ENCODE measurements around the gene AK1. TPM values are rescaled to one million over a fixed set of nuclear protein-coding genes. Genes with fewer than 3 reads are reported as not detected.

AK1 gene
- total RNA-seq, 1 experiment from 2014 or later, result 34.4 TPM

- peak; percentile 96 for DNase-seq (ENCODE audit: low spot score)
- Mint-ChIP-seq H3K4me1 (peaks cover 10% of the 10 kb centered on the region), H3K9me3 (no peaks in the 10 kb centered on the region), H3K27me3 (ENCODE audit: low read depth) (no peaks in the 10 kb centered on the region), H3K4me3 (no peak overlapping the region), H3K27ac (no peak overlapping the region; the same call in 1 of the 2 replicates), H3K36me3 (no peaks in the 10 kb centered on the region)
- ChIA-PET POLR2A (interaction anchor here (0.6 to 1.2 kb wide), 9 partner anchors 13 to 418 kb away, joined by 3 to 9 read pairs (median 3); partner anchors contain the start of genes CDK9, FPGS, LRSAM1 and RPL12), CTCF (interaction anchor here (0.6 to 4.2 kb wide), 81 partner anchors 8 to 1784 kb away, joined by 3 to 115 read pairs (median 5); partner anchors contain the start of genes AK1, CDK9, CFAP157 and ENG)
- peak; percentile 89 for ATAC-seq
- TF ChIP-seq RELA (CRISPR knock-in tag; IDR thresholded peaks at IDR 0.05; ENCODE audit: borderline replicate concordance) (no peak), SP1 (CRISPR knock-in tag; conservative IDR thresholded peaks at IDR 0.05) (0 out of 2 replicates have a peak, but pooled peaks have one; percentile 33), CTCF (IDR thresholded peaks at IDR 0.05) (peak; percentile 92), ZNF423 (CRISPR knock-in tag; IDR thresholded peaks at IDR 0.05) (0 out of 2 replicates have a peak, but pooled peaks have one; percentile 42)
- TF ChIP-seq, protein P1, sequence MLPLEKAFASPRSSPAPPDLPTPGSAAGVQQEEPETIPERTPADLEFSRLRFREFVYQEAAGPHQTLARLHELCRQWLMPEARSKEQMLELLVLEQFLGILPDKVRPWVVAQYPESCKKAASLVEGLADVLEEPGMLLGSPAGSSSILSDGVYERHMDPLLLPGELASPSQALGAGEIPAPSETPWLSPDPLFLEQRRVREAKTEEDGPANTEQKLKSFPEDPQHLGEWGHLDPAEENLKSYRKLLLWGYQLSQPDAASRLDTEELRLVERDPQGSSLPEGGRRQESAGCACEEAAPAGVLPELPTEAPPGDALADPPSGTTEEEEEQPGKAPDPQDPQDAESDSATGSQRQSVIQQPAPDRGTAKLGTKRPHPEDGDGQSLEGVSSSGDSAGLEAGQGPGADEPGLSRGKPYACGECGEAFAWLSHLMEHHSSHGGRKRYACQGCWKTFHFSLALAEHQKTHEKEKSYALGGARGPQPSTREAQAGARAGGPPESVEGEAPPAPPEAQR (CRISPR knock-in tag; IDR thresholded peaks at IDR 0.05), result peak; percentile 13; the same call in 1 of the 2 replicates
Measured at GRCh38 chr9:127869310-127870152, 7.9 kb downstream of the AK1 start.

- no peaks in the 10 kb centered on the region for H3K36me3 Mint-ChIP-seq
- H3K27ac Mint-ChIP-seq, result peak overlapping the region; percentile 65
- ATAC-seq, result no peak
- TF ChIP-seq RELA (CRISPR knock-in tag; IDR thresholded peaks at IDR 0.05; ENCODE audit: borderline replicate concordance) (no peak), MXD4 (CRISPR knock-in tag; IDR thresholded peaks at IDR 0.05; ENCODE audit: borderline replicate concordance) (no peak), OVOL2 (CRISPR knock-in tag; IDR thresholded peaks at IDR 0.05; ENCODE audit: borderline replicate concordance) (no peak), NR2C2 (CRISPR knock-in tag; IDR thresholded peaks at IDR 0.05) (no peak), IRF1 (CRISPR knock-in tag; IDR thresholded peaks at IDR 0.05) (no peak), ZNF232 (CRISPR knock-in tag; IDR thresholded peaks at IDR 0.05) (no peak), CDX4 (CRISPR knock-in tag; IDR thresholded peaks at IDR 0.05; ENCODE audit: borderline replicate concordance) (no peak), ERG (CRISPR knock-in tag; IDR thresholded peaks at IDR 0.05) (no peak), ZNF263 (CRISPR knock-in tag; IDR thresholded peaks at IDR 0.05; ENCODE audit: low read depth) (no peak), NFE2L1 (CRISPR knock-in tag; IDR thresholded peaks at IDR 0.05) (no peak), JUN (CRISPR knock-in tag; IDR thresholded peaks at IDR 0.05) (no peak), ZNF512 (CRISPR knock-in tag; IDR thresholded peaks at IDR 0.05; ENCODE audit: borderline replicate concordance) (no peak), CTCF (IDR thresholded peaks at IDR 0.05) (no peak), CBFB (CRISPR knock-in tag; IDR thresholded peaks at IDR 0.05; ENCODE audit: low read depth) (no peak)
- TF ChIP-seq, protein P2, sequence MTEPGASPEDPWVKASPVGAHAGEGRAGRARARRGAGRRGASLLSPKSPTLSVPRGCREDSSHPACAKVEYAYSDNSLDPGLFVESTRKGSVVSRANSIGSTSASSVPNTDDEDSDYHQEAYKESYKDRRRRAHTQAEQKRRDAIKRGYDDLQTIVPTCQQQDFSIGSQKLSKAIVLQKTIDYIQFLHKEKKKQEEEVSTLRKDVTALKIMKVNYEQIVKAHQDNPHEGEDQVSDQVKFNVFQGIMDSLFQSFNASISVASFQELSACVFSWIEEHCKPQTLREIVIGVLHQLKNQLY (CRISPR knock-in tag; IDR thresholded peaks at IDR 0.05), result no peak
- TF ChIP-seq, protein P3, sequence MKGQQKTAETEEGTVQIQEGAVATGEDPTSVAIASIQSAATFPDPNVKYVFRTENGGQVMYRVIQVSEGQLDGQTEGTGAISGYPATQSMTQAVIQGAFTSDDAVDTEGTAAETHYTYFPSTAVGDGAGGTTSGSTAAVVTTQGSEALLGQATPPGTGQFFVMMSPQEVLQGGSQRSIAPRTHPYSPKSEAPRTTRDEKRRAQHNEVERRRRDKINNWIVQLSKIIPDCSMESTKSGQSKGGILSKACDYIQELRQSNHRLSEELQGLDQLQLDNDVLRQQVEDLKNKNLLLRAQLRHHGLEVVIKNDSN (CRISPR knock-in tag; IDR thresholded peaks at IDR 0.05), result no peak
- H3K27me3 Mint-ChIP-seq (ENCODE audit: low read depth), result no peaks in the 10 kb centered on the region
- CTCF ChIA-PET, result interaction anchor here (0.6 to 4.2 kb wide), 29 partner anchors 9 to 279 kb away, joined by 3 to 115 read pairs (median 10); partner anchors contain the start of genes AK1, CDK9, ENG and PIP5KL1
- POLR2A ChIA-PET, result interaction anchor here (1.1 kb wide), 1 partner anchor 83 kb away, joined by 3 read pairs; the partner anchor contains the start of gene CDK9
- H3K4me3 Mint-ChIP-seq, result no peak overlapping the region
- no peaks in the 10 kb centered on the region for H3K9me3 Mint-ChIP-seq
- no peak for DNase-seq (ENCODE audit: low spot score)
- H3K4me1 Mint-ChIP-seq, result peaks cover 10% of the 10 kb centered on the region
Measured at GRCh38 chr9:127868278-127868902, 9.1 kb downstream of the AK1 start.
